Duodenal mucosa (tissue), 2 donors: Measurements from ENCODE around the gene C1orf216.
A peak's percentile ranks its signal among the peaks of the same experiment; 100 is the strongest.
"Not testable (repeated sequence)": the region's sequence is repeated elsewhere in the genome, so short reads cannot be mapped to it uniquely, and the experiment has no call there.

Experiments
- H3K27ac ChIP-seq: one replicate; pipeline ENCODE4 v1.7.0; 2013; ENCODE audit warnings: low read depth, low read length
- H3K27me3 ChIP-seq, 2 donors: one replicate each; pipeline ENCODE4 v1.7.0; 2013; ENCODE audit warnings: low read length in 2 of 2, control low read depth in 1 of 2; ENCODE audit not compliant: insufficient read depth in 2 of 2, control insufficient read depth in 1 of 2
- H3K36me3 ChIP-seq, 2 donors: one replicate each; pipeline ENCODE4 v1.7.0; 2013; ENCODE audit warnings: low read length in 2 of 2, control low read depth in 1 of 2; ENCODE audit not compliant: insufficient read depth in 2 of 2, control insufficient read depth in 1 of 2
- H3K4me1 ChIP-seq, 2 donors: one replicate each; pipeline ENCODE4 v1.7.0; 2013; ENCODE audit warnings: low read length in 2 of 2, control low read depth in 1 of 2; ENCODE audit not compliant: insufficient read depth in 2 of 2, control insufficient read depth in 1 of 2
- H3K4me3 ChIP-seq, 2 donors: one replicate each; pipeline ENCODE4 v1.7.0; 2013; ENCODE audit warnings: low read length in 2 of 2, low read depth in 1 of 2
- H3K9ac ChIP-seq, 2 donors: one replicate each; pipeline ENCODE4 v1.7.0; 2013; ENCODE audit warnings: low read length in 2 of 2, low read depth in 1 of 2
- H3K9me3 ChIP-seq, 2 donors: one replicate each; pipeline ENCODE4 v1.7.0; 2013; ENCODE audit warnings: low read length in 2 of 2, control low read depth in 1 of 2; ENCODE audit not compliant: control insufficient read depth in 1 of 2

The C1orf216 gene

GRCh38 chr1:35707601-35708440, 10.9 kb downstream of the C1orf216 start:
- H3K4me3 ChIP-seq = peak overlapping the region; percentile 59 to 62
- H3K27me3 ChIP-seq = peaks cover 11 to 22% of the 10 kb centered on the region in 2 donors
- H3K9ac ChIP-seq = no peak overlapping the region

GRCh38 chr1:35706846-35707600, 11.7 kb downstream of the C1orf216 start:
- peaks cover 12 to 22% of the 10 kb centered on the region in 2 donors for H3K27me3 ChIP-seq
- H3K4me1 ChIP-seq = peaks cover 6 to 11% of the 10 kb centered on the region in 2 donors
- H3K36me3 ChIP-seq = no peaks in the 10 kb centered on the region
- H3K4me3 ChIP-seq = peak overlapping the region; percentile 40 to 59
- H3K27ac ChIP-seq = no peak overlapping the region
- no peak overlapping the region for H3K9ac ChIP-seq
- H3K9me3 ChIP-seq = no peaks in the 10 kb centered on the region

More at GRCh38 chr1:35707601-35708440, 10.9 kb downstream of the C1orf216 start:
- no peaks in the 10 kb centered on the region for H3K9me3 ChIP-seq
- H3K4me1 ChIP-seq = peaks cover 6 to 11% of the 10 kb centered on the region in 2 donors
- H3K36me3 ChIP-seq = no peaks in the 10 kb centered on the region
- H3K27ac ChIP-seq = no peak overlapping the region

GRCh38 chr1:35702508-35702907, 16.2 kb downstream of the C1orf216 start:
- H3K4me1 ChIP-seq = peaks cover 0 to 10% of the 10 kb centered on the region in 2 donors
- H3K9ac ChIP-seq = no peak overlapping the region
- peaks cover 16% of the 10 kb centered on the region in 2 donors for H3K27me3 ChIP-seq
- H3K4me3 ChIP-seq = no peak overlapping the region
- H3K9me3 ChIP-seq = no peaks in the 10 kb centered on the region
- H3K36me3 ChIP-seq = no peaks in the 10 kb centered on the region
- no peak overlapping the region for H3K27ac ChIP-seq

GRCh38 chr1:35699152-35699551, 19.5 kb downstream of the C1orf216 start:
- peak overlapping the region; percentile 11 to 40 for H3K4me3 ChIP-seq
- not testable (repeated sequence) for H3K4me1 ChIP-seq, H3K36me3 ChIP-seq, H3K27ac ChIP-seq, H3K9me3 ChIP-seq, H3K9ac ChIP-seq
- H3K27me3 ChIP-seq = peaks cover 11 to 14% of the 10 kb centered on the region in 2 donors

DNA sequence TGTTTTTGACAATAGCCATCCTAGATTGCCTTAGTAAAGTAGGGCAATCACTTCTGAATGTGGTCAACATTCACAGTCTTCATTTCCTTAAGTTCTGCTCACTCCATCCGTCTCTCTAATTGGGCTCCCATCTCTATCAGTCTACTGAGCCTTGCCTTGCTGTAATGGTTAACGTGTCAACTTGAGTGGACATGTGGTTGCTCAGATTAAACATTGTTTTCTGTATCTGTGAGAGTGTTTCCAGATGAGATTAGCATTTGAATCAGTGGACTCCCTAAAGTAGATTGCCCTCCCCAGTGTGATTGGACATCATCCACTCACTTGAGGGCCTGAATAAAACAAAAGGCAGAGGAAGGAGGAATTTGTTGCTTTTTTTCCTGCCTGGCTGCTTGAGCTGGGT, 26.4 kb downstream of the C1orf216 start:
- Histone ChIP-seq H3K27ac (no peak overlapping the region), H3K4me1 (no peaks in the 10 kb centered on the region), H3K27me3 (peaks cover 3 to 4% of the 10 kb centered on the region in 2 donors), H3K9me3 (no peaks in the 10 kb centered on the region), H3K9ac (no peak overlapping the region), H3K36me3 (no peaks in the 10 kb centered on the region), H3K4me3 (no peak overlapping the region)

DNA sequence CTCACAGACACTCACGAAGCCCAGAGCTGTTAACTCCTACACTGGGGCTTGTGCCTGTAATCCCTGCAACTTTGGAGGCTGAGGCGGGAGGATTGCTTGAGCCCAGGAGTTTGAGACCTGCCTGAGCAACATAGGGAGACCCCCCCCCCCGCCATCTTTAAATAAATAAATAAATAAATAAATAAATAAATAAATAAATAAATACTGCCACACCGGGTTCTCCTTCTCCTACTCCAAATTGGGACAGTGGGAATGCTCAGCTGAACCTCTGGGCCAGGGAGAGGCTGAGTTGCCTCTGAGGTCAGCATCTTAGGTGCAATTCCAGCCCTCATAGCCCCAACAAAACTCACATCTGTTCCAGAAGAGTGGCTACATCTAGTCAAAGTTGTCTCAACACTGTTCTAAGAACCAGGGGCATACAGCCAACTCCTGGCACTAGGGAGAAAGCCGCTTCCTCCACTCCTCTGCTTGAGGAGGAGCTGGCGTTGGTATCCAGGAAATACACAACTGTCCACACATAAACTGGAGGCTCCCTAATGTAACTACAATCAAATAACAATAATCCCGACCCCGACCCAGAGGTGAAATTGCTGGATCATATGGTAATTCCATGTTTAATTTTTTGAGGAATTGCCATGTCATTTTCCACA, 27.0 kb downstream of the C1orf216 start:
- no peaks in the 10 kb centered on the region for H3K36me3 ChIP-seq
- H3K9me3 ChIP-seq = no peaks in the 10 kb centered on the region
- no peak overlapping the region for H3K27ac ChIP-seq
- H3K4me3 ChIP-seq = no peak overlapping the region
- H3K4me1 ChIP-seq = no peaks in the 10 kb centered on the region
- no peak overlapping the region for H3K9ac ChIP-seq
- H3K27me3 ChIP-seq = peaks cover 3 to 4% of the 10 kb centered on the region in 2 donors

GRCh38 chr1:35691080-35691479, 27.6 kb downstream of the C1orf216 start:
- Histone ChIP-seq H3K36me3 (no peaks in the 10 kb centered on the region), H3K9ac (no peak overlapping the region), H3K27me3 (peaks cover 3 to 4% of the 10 kb centered on the region in 2 donors), H3K27ac (no peak overlapping the region), H3K4me3 (no peak overlapping the region), H3K9me3 (no peaks in the 10 kb centered on the region), H3K4me1 (no peaks in the 10 kb centered on the region)

GRCh38 chr1:35690103-35690502, 28.6 kb downstream of the C1orf216 start:
- H3K4me1 ChIP-seq, H3K36me3 ChIP-seq, H3K27ac ChIP-seq, H3K27me3 ChIP-seq, H3K9me3 ChIP-seq, H3K4me3 ChIP-seq, H3K9ac ChIP-seq: not testable (repeated sequence)

- Histone ChIP-seq H3K9ac (no peak overlapping the region), H3K9me3 (no peaks in the 10 kb centered on the region), H3K27ac (no peak overlapping the region), H3K27me3 (peaks cover 0 to 6% of the 10 kb centered on the region in 2 donors), H3K4me1 (no peaks in the 10 kb centered on the region), H3K4me3 (no peak overlapping the region), H3K36me3 (no peaks in the 10 kb centered on the region)
These were observed 30.5 kb downstream of the C1orf216 start for GRCh38 chr1:35688161-35688560.

GRCh38 chr1:35683012-35683411, 35.7 kb downstream of the C1orf216 start:
- no peaks in the 10 kb centered on the region for H3K4me1 ChIP-seq
- H3K9me3 ChIP-seq = no peaks in the 10 kb centered on the region
- H3K4me3 ChIP-seq = no peak overlapping the region
- H3K36me3 ChIP-seq = no peaks in the 10 kb centered on the region
- H3K9ac ChIP-seq = no peak overlapping the region
- no peak overlapping the region for H3K27ac ChIP-seq
- H3K27me3 ChIP-seq = peaks cover 0 to 6% of the 10 kb centered on the region in 2 donors
